Bronchial epithelial cell (primary cell): Measurements from ENCODE around the gene TRAPPC12. TPM values are rescaled to one million over a fixed set of nuclear protein-coding genes. Genes with fewer than 3 reads are reported as not detected.

Experiments used
- DNase-seq: peaks from one replicate; pipeline ENCODE4 v3.0.0-alpha.2; 2010; ENCODE audit warnings: low read depth
- FAIRE-seq: peaks from 2 replicates; lab custom pipeline; 2011; peaks lifted over from hg19 to GRCh38; lab: Jason Lieb, UNC
- H3K27me3 ChIP-seq: 2 replicates; pipeline ENCODE4 v1.5.1; 2011; ENCODE audit warnings: low read length; ENCODE audit not compliant: control insufficient read depth, insufficient read depth
- H3K36me3 ChIP-seq: 2 replicates; pipeline ENCODE4 v1.5.1; 2011; ENCODE audit warnings: low read length; ENCODE audit not compliant: control insufficient read depth, insufficient read depth
- H3K4me3 ChIP-seq: 2 replicates; pipeline ENCODE4 v1.5.1; 2011; ENCODE audit warnings: mild to moderate bottlenecking, low read depth, low read length, control low read depth
- CTCF ChIP-seq: IDR thresholded peaks from 2 replicates; pipeline ENCODE4 v1.5.1; 2011; ENCODE audit warnings: mild to moderate bottlenecking, moderate library complexity, low read length, control low read depth, inconsistent platforms; ENCODE audit not compliant: insufficient read depth, severe bottlenecking
- total RNA-seq: library from RNA; depleted of rRNA; stranded (reverse); fragments of >200 nt; gene quantifications from 2 replicates; pipeline ENCODE4 v1.2.1, GENCODE V29; 2014

Gene TRAPPC12
- total RNA-seq, 1 donor from 2014 or later, result 52.9 TPM

DNA sequence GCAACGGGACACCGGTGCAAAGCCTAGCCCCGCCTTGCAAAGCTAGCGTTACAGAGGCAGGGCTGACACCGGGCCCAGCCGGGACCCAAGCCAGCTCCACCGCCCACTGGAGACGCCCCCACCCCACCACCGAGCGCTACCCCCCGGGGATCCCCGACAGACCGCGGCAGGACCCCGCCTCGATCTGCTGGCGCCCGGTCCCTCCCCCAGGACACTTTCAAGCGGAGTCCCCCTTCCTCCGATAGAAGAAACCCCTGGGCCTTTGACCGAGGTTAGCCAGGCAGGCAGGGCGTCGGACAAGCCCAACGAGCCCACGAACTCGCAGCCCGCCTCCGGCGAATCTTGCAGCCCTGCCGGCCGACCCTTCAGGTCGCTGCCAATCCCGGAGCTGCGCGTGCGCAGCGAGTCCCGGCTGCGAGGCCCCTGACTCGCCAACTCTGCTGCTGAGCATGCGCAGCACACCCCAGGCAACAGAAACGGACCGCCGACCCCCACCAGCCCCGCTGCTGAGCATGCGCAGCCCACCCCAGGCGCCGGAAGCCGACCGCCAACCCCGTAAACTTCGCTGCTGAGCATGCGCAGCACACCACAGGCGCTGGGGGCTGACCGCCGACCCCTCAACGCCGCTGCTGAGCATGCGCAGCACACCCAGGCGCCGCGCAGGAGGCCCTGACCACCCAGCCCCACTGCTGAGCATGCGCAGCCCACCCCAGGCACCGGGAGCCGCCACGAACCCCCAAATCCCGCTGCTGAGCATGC lies 139.2 kb downstream of the TRAPPC12 start:
- TF ChIP-seq CTCF, result no peak
- Histone ChIP-seq H3K36me3 (no peaks in the 10 kb centered on the region), H3K4me3 (peak overlapping the region; percentile 88), H3K27me3 (no peaks in the 10 kb centered on the region)
- no peak for FAIRE-seq
- DNase-seq, result peak; percentile 92

DNA sequence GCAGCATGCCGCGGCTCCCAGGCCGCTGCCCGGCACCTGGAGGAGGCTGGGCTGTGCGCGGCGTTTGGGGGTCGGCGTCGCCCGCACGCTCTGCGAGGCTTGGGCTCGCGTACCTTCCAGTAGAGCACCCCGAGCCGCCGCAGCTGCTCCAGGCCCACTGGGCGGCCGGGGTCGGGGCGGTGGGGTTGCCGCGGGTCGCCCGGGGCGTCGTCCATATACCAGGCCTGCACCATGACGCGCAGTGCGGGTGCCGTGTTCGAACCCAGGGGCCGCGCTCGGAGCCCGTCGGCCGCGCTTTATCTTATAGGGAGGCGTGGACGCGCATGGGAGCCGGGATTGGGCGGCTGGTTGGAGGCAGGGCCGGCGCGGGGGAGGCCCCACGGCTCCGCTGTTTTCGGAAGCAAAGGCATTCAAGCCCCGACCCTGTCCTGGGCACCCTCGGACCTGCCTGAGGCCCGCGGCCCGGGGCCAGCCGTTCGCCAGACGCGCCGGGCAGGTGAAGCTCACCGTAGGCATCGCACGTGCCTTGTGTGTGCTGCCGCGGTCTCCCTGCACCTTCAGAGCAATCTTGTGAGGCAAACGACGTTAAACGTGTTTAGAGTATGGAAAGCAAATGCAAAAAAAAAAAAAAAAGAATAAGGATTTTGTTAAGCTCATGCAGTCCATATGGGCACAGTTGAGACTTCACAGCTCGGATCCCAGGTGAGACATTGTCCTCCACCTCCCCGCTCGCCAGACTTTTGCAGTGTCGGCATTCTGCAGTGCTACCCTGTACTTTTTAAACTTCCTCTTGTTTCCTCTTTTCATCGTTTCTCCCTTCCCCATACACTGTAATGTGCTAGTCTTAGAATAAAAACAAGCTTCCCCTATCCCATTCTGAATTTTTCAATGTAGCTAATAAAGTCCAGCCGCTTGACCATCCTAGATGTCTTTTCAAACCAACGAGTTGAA lies 140.0 kb downstream of the TRAPPC12 start, which contains the start of gene ADI1:
ADI1 (minus strand) TSS at position 277 of the 951 bp plus-strand sequence; CDS start at position 233, 44 bp downstream.
- Histone ChIP-seq H3K27me3 (no peaks in the 10 kb centered on the region), H3K36me3 (no peaks in the 10 kb centered on the region), H3K4me3 (peak within 1 kb of the TSS; percentile 88)
- TF ChIP-seq CTCF, result no peak
- FAIRE-seq (no peak), DNase-seq (peak; percentile 41)

- FAIRE-seq, result no peak
- Histone ChIP-seq H3K4me3 (no peak overlapping the region), H3K27me3 (no peaks in the 10 kb centered on the region), H3K36me3 (no peaks in the 10 kb centered on the region)
- no peak for DNase-seq
- no peak for TF ChIP-seq CTCF
Measured at GRCh38 chr2:3520591-3520990, 141.1 kb downstream of the TRAPPC12 start.

- DNase-seq, result no peak
- no peaks in the 10 kb centered on the region for H3K27me3 ChIP-seq
- TF ChIP-seq CTCF, result no peak
- no peak overlapping the region for H3K4me3 ChIP-seq
- no peaks in the 10 kb centered on the region for H3K36me3 ChIP-seq
- no peak for FAIRE-seq
Measured at GRCh38 chr2:3522961-3523421, 143.5 kb downstream of the TRAPPC12 start.

- TF ChIP-seq CTCF, result no peak
- H3K4me3 ChIP-seq, result no peak overlapping the region
- DNase-seq, result peak; percentile 39
- no peaks in the 10 kb centered on the region for H3K27me3 ChIP-seq
- H3K36me3 ChIP-seq, result no peaks in the 10 kb centered on the region
- no peak for FAIRE-seq
Measured at GRCh38 chr2:3523551-3524041, 144.1 kb downstream of the TRAPPC12 start.
